HFFc6 (cell line): ENCODE measurements around the gene PLIN1. TPM values are rescaled to one million over a fixed set of nuclear protein-coding genes. Genes with fewer than 3 reads are reported as not detected.

ENCODE experiments used
- DNase-seq: peaks from one replicate; pipeline ENCODE4 v3.0.0-alpha.2; 2018
- H3K27ac Mint-ChIP-seq: 2 replicates; pipeline ENCODE4 v1.8.0; 2020; ENCODE audit warnings: mild to moderate bottlenecking, mixed read lengths
- H3K27me3 Mint-ChIP-seq: 2 replicates; pipeline ENCODE4 v1.8.0; 2021; ENCODE audit warnings: mild to moderate bottlenecking, moderate library complexity, mixed read lengths; ENCODE audit not compliant: insufficient read depth
- H3K36me3 Mint-ChIP-seq: 2 replicates; pipeline ENCODE4 v1.8.0; 2021; ENCODE audit warnings: low read depth, mixed read lengths
- H3K4me1 Mint-ChIP-seq: 2 replicates; pipeline ENCODE4 v1.8.0; 2020; ENCODE audit warnings: low read depth, mixed read lengths
- H3K4me3 Mint-ChIP-seq: 2 replicates; pipeline ENCODE4 v1.8.0; 2020; ENCODE audit warnings: mild to moderate bottlenecking, moderate library complexity, mixed read lengths
- H3K9me3 Mint-ChIP-seq: 2 replicates; pipeline ENCODE4 v1.8.0; 2020; ENCODE audit warnings: mild to moderate bottlenecking, mixed read lengths
- CTCF ChIP-seq: fragments of 200-600 bp; sonication (generic); IDR thresholded peaks from 2 replicates; pipeline ENCODE4 v1.5.0; 2021; ENCODE audit warnings: antibody characterized with exemption, mild to moderate bottlenecking
- total RNA-seq, 6 experiments: library from RNA; stranded (reverse); fragmentation: NEBNext Ultra II Directional; extraction: Animal tissue kit (Norgen Biotek cat#: 25700); gene quantifications; 2 replicates in 1 of 6; 3 replicates in 5 of 6; pipeline ENCODE4 v1.2.3, GENCODE V29; 2021

The PLIN1 gene
- total RNA-seq, 6 experiments from 2014 or later: not detected

GRCh38 chr15:89646416-89647141 is 32.6 kb downstream of the PLIN1 start:
- H3K9me3 Mint-ChIP-seq: no peaks in the 10 kb centered on the region
- TF ChIP-seq CTCF: no peak
- peaks cover 3% of the 10 kb centered on the region for H3K27me3 Mint-ChIP-seq
- H3K4me3 Mint-ChIP-seq: no peak overlapping the region
- peaks cover 24% of the 10 kb centered on the region for H3K36me3 Mint-ChIP-seq
- no peaks in the 10 kb centered on the region for H3K4me1 Mint-ChIP-seq
- no peak for DNase-seq
- no peak overlapping the region for H3K27ac Mint-ChIP-seq

GRCh38 chr15:89645680-89646079 is 33.5 kb downstream of the PLIN1 start:
- TF ChIP-seq CTCF: no peak
- no peaks in the 10 kb centered on the region for H3K4me1 Mint-ChIP-seq
- no peak overlapping the region for H3K4me3 Mint-ChIP-seq
- H3K27me3 Mint-ChIP-seq: peaks cover 3% of the 10 kb centered on the region
- no peak overlapping the region for H3K27ac Mint-ChIP-seq
- no peaks in the 10 kb centered on the region for H3K9me3 Mint-ChIP-seq
- H3K36me3 Mint-ChIP-seq: peaks cover 33% of the 10 kb centered on the region
- DNase-seq: no peak

- no peak overlapping the region for H3K4me3 Mint-ChIP-seq
Observed at GRCh38 chr15:89642106-89642505, 37.1 kb downstream of the PLIN1 start.

GRCh38 chr15:89641053-89641452 is 38.1 kb downstream of the PLIN1 start:
- no peak for DNase-seq
- no peak for TF ChIP-seq CTCF

More at GRCh38 chr15:89642106-89642505, 37.1 kb downstream of the PLIN1 start:
- DNase-seq: no peak
- H3K27ac Mint-ChIP-seq: no peak overlapping the region
- no peak for TF ChIP-seq CTCF
- H3K9me3 Mint-ChIP-seq: no peaks in the 10 kb centered on the region
- H3K36me3 Mint-ChIP-seq: peaks cover 41% of the 10 kb centered on the region
- no peaks in the 10 kb centered on the region for H3K4me1 Mint-ChIP-seq
- peaks cover 2% of the 10 kb centered on the region for H3K27me3 Mint-ChIP-seq

GRCh38 chr15:89640245-89640644 is 38.9 kb downstream of the PLIN1 start:
- H3K4me3 Mint-ChIP-seq: no peak overlapping the region
- peaks cover 2% of the 10 kb centered on the region; the same call in 1 of the 2 replicates for H3K9me3 Mint-ChIP-seq
- H3K27me3 Mint-ChIP-seq: no peaks in the 10 kb centered on the region; the same call in 1 of the 2 replicates
- no peak for TF ChIP-seq CTCF
- H3K36me3 Mint-ChIP-seq: peaks cover 42% of the 10 kb centered on the region
- H3K27ac Mint-ChIP-seq: no peak overlapping the region
- DNase-seq: no peak
- H3K4me1 Mint-ChIP-seq: no peaks in the 10 kb centered on the region

More at GRCh38 chr15:89641053-89641452, 38.1 kb downstream of the PLIN1 start:
- no peaks in the 10 kb centered on the region for H3K9me3 Mint-ChIP-seq
- H3K27ac Mint-ChIP-seq: no peak overlapping the region
- H3K36me3 Mint-ChIP-seq: peaks cover 38% of the 10 kb centered on the region
- no peaks in the 10 kb centered on the region for H3K4me1 Mint-ChIP-seq
- no peak overlapping the region for H3K4me3 Mint-ChIP-seq
- no peaks in the 10 kb centered on the region; the same call in 1 of the 2 replicates for H3K27me3 Mint-ChIP-seq
